Mammary epithelial cell (primary cell): ENCODE results near the gene ALOX5AP.

Experiments
- CTCF ChIP-seq, 2 donors: IDR thresholded peaks in 1 of 2; conservative IDR thresholded peaks in 1 of 2; 2 replicates each; pipeline ENCODE4 v1.5.1; 2011 to 2012; ENCODE audit warnings: inconsistent platforms in 2 of 2, low read length in 2 of 2, mild to moderate bottlenecking in 2 of 2, control low read depth in 1 of 2, low read depth in 1 of 2; ENCODE audit not compliant: insufficient read depth in 1 of 2; ENCODE audit errors: extremely low read depth in 1 of 2
- EZH2 ChIP-seq: IDR thresholded peaks from 2 replicates; pipeline ENCODE4 v1.6.1; 2012; ENCODE audit warnings: low read length, inconsistent platforms, borderline replicate concordance

GRCh38 chr13:30710442-30710841 is 24.9 kb upstream of the ALOX5AP start:
- TF ChIP-seq CTCF (conservative IDR thresholded peaks at IDR 0.05 in 1 of 2, IDR thresholded peaks at IDR 0.05 in 1 of 2; ENCODE audit: extremely low read depth in 1 of 2, insufficient read depth in 1 of 2, low read depth in 1 of 2, low read length in 2 of 2) (no peak), EZH2 (no peak)
